ENCODE data around the gene ITGAL.

Gene ITGAL

DNA sequence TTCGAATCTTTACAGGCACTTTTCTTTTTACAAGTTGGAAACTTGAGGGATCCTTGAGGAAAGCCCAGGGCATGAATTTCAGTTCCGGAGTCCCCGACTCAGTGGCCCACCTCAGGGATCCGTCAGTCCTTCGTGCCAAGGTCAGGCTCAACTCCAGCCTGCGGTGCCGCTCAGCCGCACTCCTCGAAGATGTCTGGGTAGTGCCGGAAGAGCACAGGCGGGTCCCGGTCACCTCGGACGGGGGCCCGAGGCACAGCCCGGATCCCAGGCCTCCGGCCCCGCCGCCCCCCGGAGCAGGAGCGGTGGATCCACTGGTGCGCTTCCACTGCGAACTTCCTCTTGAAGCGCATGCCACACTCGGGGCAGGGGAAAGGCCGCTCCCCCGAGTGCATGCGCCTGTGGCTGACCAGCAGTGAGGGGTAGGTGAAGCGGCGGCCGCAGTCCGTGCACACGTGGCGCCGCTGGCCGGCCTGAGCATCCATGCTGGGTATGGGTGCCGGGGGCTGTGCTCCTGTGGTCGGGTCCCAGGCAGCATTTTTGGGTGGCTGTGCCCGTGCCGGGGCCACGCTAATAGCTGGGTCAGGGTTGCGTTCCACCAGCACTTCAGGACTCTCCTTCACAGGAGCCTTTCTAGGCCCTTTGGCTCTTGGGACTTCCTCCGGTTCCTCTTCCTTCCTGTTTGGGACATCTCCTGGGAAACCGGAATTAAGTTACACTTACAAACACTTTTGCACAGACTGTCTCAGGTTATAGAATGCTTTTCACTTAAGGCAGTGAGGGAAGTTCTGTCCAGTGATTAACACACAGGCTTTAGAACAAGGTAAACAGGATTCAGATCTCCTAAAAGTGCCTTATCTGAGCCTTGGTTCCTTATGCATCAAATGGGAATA lies 97.4 kb downstream of the ITGAL start:
- Histone ChIP-seq H3K4me1 (ENCODE audit: control insufficient read depth, insufficient read depth, low read length) (peaks cover 19% of the 10 kb centered on the region), H3K9me3 (ENCODE audit: control insufficient read depth in 2 of 2, low read length in 2 of 2) (no peaks in the 10 kb centered on the region), H3K4me3 (ENCODE audit: low read length in 2 of 2) (peak overlapping the region in 1 of 2 donors; percentile 1), H3K27ac (ENCODE audit: low read length) (peak overlapping the region; percentile 94), H3K27me3 (ENCODE audit: control insufficient read depth in 1 of 2, insufficient read depth in 2 of 2, low read length in 2 of 2) (no peaks in the 10 kb centered on the region), H3K36me3 (ENCODE audit: control insufficient read depth in 2 of 2, insufficient read depth in 2 of 2, low read length in 2 of 2) (peaks cover 0 to 3% of the 10 kb centered on the region in 2 donors), H3K9ac (ENCODE audit: low read length in 2 of 2) (peak overlapping the region in 1 of 2 donors; percentile 58)

DNA sequence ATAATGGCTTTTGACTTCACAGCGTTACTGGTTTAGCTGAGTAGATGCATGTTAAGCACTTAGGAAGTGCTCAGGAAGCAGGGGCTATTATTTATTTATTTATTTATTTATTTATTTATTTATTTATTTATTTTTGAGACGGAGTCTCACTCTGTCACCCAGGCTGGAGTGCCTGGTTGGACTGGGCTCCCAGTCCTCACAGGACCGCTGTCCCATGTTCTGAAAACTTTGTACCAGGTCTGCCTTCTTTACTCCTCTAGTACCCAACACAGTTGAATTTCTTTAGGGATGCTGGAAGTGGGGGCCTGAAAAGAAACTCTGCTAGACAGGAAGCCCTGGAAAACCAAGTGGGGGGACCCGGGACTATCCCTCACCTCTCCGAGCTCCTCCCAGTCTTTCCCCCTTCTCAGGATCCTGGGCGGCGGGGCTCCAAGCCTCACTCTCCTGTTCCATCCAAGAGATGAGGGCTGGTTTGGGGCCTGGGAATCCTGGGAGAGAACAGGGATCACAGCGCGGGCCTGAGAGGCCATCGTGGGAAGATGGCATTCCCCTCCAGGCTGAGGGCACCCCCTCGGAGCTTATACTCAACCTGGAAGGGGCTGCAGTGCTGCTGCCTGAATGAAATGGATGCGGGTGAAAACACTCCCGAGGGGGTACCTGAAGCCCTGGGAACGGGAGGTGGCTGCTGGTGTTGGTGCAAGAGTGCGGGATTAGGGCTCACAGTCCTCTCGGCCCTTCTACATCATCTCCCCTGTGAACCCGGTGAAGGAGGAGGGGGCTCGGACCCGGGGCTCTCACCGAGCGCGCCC lies 98.3 kb downstream of the ITGAL start:
- H3K9ac ChIP-seq (ENCODE audit: low read length in 2 of 2) = peak overlapping the region; percentile 90 to 96
- peaks cover 0 to 3% of the 10 kb centered on the region in 2 donors for H3K36me3 ChIP-seq (ENCODE audit: control insufficient read depth in 2 of 2, insufficient read depth in 2 of 2, low read length in 2 of 2)
- no peaks in the 10 kb centered on the region for H3K27me3 ChIP-seq (ENCODE audit: control insufficient read depth in 1 of 2, insufficient read depth in 2 of 2, low read length in 2 of 2)
- H3K4me3 ChIP-seq (ENCODE audit: low read length in 2 of 2) = peak overlapping the region; percentile 86 to 91
- no peaks in the 10 kb centered on the region for H3K9me3 ChIP-seq (ENCODE audit: control insufficient read depth in 2 of 2, low read length in 2 of 2)
- peaks cover 19% of the 10 kb centered on the region for H3K4me1 ChIP-seq (ENCODE audit: control insufficient read depth, insufficient read depth, low read length)
- H3K27ac ChIP-seq (ENCODE audit: low read length) = peak overlapping the region; percentile 94

DNA sequence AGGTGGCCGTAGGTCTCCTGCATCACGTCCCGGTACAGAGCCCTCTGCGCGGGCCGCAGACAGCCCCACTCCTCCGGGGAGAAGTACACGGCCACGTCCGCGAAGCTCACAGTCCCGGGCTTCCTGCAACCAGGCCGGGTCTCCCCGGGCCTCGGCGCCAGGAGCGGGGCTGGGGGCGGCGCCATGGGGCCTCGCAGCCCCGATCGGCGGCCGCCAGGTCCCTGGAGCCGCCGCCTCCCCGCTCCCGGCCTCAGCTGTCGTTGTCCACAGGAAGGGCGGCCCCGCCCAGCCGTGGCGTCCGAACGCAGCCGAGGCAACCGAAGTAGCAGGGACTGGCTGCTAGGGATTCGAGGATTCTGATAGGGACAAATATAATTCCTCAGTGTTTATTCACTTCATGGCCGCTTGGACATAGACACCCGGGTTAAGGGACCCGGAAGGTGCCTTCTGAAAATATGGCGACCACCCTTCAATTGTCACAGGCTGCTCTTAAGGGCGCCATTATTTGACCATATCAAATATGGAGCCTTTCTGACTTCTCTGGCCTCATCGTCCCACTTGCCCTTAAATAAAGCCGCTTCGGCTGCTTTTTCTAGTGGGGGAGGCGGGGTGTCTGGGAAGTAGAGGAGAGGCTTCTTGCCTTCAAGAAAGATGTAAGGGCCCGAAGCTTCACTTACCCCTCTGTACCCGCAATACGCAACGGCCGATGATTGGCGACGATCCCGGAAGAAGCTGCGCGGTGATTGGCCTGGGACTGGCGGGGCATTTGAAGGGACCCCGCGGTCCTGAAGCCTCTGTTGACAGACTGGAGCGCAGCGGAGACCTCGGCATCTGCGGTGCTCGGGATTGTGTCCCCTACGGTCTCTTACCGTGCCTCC lies 99.1 kb downstream of the ITGAL start, which contains the start of gene ZNF688:
Gene ZNF688 (minus strand): TSS at position 270 of the 878 bp plus-strand sequence. CDS start 85 bp downstream, at position 185.
- H3K27me3 ChIP-seq (ENCODE audit: control insufficient read depth in 1 of 2, insufficient read depth in 2 of 2, low read length in 2 of 2) = no peaks in the 10 kb centered on the region
- peak within 1 kb of the TSS; percentile 86 to 91 for H3K4me3 ChIP-seq (ENCODE audit: low read length in 2 of 2)

More for the DNA sequence above, 99.1 kb downstream of the ITGAL start, which contains the start of gene ZNF688:
- H3K9ac ChIP-seq (ENCODE audit: low read length in 2 of 2) = peak within 1 kb of the TSS; percentile 90 to 96
- peaks cover 19% of the 10 kb centered on the region for H3K4me1 ChIP-seq (ENCODE audit: control insufficient read depth, insufficient read depth, low read length)
- H3K27ac ChIP-seq (ENCODE audit: low read length) = peak within 1 kb of the TSS; percentile 94
- no peaks in the 10 kb centered on the region for H3K9me3 ChIP-seq (ENCODE audit: control insufficient read depth in 2 of 2, low read length in 2 of 2)
- peaks cover 0 to 3% of the 10 kb centered on the region in 2 donors for H3K36me3 ChIP-seq (ENCODE audit: control insufficient read depth in 2 of 2, insufficient read depth in 2 of 2, low read length in 2 of 2)
